CD4-positive, alpha-beta T cell (primary cell): Measurements from ENCODE around the gene CACNA1D. TPM values are rescaled to one million over a fixed set of nuclear protein-coding genes. Genes with fewer than 3 reads are reported as not detected.

Experiments
- ATAC-seq: fragments of 200-7000 bp; cut with Tn5 transposase; one replicate; pipeline ENCODE4 v1.10.0; 2022; ENCODE audit warnings: mild to moderate bottlenecking; ENCODE audit not compliant: poor library complexity
- CTCF ChIA-PET: fragments of 350-600 bp; sonication (Branson Sonifier 250); formaldehyde crosslinking; loops from one replicate; lab custom pipeline; 2021; ENCODE audit warnings: antibody characterized with exemption, inconsistent platforms; lab: Charles Lee
- POLR2A ChIA-PET: fragments of 350-600 bp; sonication (Branson Sonifier 250); formaldehyde crosslinking; loops from one replicate; lab custom pipeline; 2021; ENCODE audit warnings: antibody characterized with exemption, inconsistent platforms; lab: Charles Lee
- DNase-seq, 14 experiments: peaks; one replicate each; pipeline ENCODE4 v3.0.0-alpha.2; 2013 to 2020; ENCODE audit warnings: mixed read lengths in 2 of 14
- H3K27ac ChIP-seq, 2 donors: one replicate each; pipeline versions ENCODE4 v1.5.1 to v1.7.0; 2013; ENCODE audit warnings: low read length in 2 of 2, low read depth in 1 of 2, mild to moderate bottlenecking in 1 of 2
- H3K27me3 ChIP-seq, 2 experiments: 1 replicate in 1 of 2; 2 replicates in 1 of 2; pipeline versions ENCODE4 v1.6.1 to v1.7.0; 2013; ENCODE audit warnings: low read length in 2 of 2, control low read depth in 1 of 2, mild to moderate bottlenecking in 1 of 2, moderate library complexity in 1 of 2; ENCODE audit not compliant: insufficient read depth in 2 of 2, control insufficient read depth in 1 of 2
- H3K36me3 ChIP-seq: one replicate; pipeline ENCODE4 v1.6.1; 2013; ENCODE audit warnings: low read length, control low read depth; ENCODE audit not compliant: insufficient read depth
- H3K4me1 ChIP-seq: one replicate; pipeline ENCODE4 v1.6.1; 2013; ENCODE audit warnings: low read length, control low read depth; ENCODE audit not compliant: insufficient read depth
- H3K4me3 ChIP-seq: one replicate; pipeline ENCODE4 v1.5.1; 2013; ENCODE audit warnings: mild to moderate bottlenecking, low read length, moderate library complexity
- H3K9me3 ChIP-seq, 2 experiments: 1 replicate in 1 of 2; 2 replicates in 1 of 2; pipeline versions ENCODE4 v1.6.1 to v1.7.0; 2013; ENCODE audit warnings: low read length in 2 of 2, mild to moderate bottlenecking in 2 of 2, control low read depth in 1 of 2, moderate library complexity in 1 of 2; ENCODE audit not compliant: control insufficient read depth in 1 of 2, insufficient read depth in 1 of 2
- H3K27ac Mint-ChIP-seq: one replicate; pipeline ENCODE4 v1.8.0; 2020; ENCODE audit warnings: mixed read lengths
- H3K27me3 Mint-ChIP-seq: one replicate; pipeline ENCODE4 v1.8.0; 2021; ENCODE audit warnings: mixed read lengths
- H3K36me3 Mint-ChIP-seq: one replicate; pipeline ENCODE4 v1.8.0; 2021; ENCODE audit warnings: low read depth, mixed read lengths
- H3K4me1 Mint-ChIP-seq: one replicate; pipeline ENCODE4 v1.8.0; 2021; ENCODE audit warnings: low read depth, mixed read lengths
- H3K4me3 Mint-ChIP-seq: one replicate; pipeline ENCODE4 v1.8.0; 2020; ENCODE audit warnings: mild to moderate bottlenecking, mixed read lengths
- H3K9me3 Mint-ChIP-seq: one replicate; pipeline ENCODE4 v1.8.0; 2020; ENCODE audit warnings: mixed read lengths
- intact Hi-C, 2 experiments: fragments of 100-400 bp; cut with DNase I in 1 of 2; cut with micrococcal nuclease in 1 of 2; formaldehyde crosslinking; loops; one replicate each; pipeline versions ENCODE4 v1.15.1 to v1.9.0; 2023 to 2025; cut with DNase I, micrococcal nuclease
- total RNA-seq, 174 experiments: library from RNA in 2 of 174; stranded (reverse) in 2 of 174; gene quantifications; one replicate each; pipeline ENCODE4 v1.2.3 and lab custom pipeline; 2021 to 2026
- TF ChIP-seq, protein P1 (sequence below): fragments of 200-600 bp; IDR thresholded peaks from one replicate; pipeline ENCODE4 v1.8.0; 2022; ENCODE audit warnings: antibody characterized with exemption, mild to moderate bottlenecking

The CACNA1D gene
- total RNA-seq, 2 experiments from 2014 or later: not detected

DNA sequence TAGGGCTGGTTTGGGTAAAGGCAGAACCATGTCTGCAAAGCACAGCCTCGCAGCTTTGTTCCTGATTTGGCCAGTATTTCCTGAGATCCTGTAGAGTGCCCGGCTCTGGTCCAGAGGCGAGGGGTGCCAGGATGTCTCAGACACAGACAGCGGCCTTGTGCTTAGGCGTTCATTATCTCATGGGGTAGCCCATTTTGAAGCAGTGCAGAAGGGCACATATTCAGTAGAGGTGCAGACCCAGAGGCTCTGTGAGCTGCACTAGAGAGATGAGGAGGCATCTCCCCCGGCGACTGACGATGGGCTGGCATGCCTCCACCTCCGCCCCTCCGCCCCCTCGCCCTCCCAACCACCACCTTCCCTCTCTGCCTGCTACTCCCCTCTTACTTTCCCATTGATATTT lies 181.5 kb downstream of the CACNA1D start:
- Histone ChIP-seq H3K4me3 (no peak overlapping the region), H3K36me3 (no peaks in the 10 kb centered on the region), H3K9me3 (no peaks in the 10 kb centered on the region), H3K27me3 (peaks cover 2 to 7% of the 10 kb centered on the region in 2 experiments), H3K27ac (no peak overlapping the region), H3K4me1 (no peaks in the 10 kb centered on the region)
- TF ChIP-seq, protein P1, sequence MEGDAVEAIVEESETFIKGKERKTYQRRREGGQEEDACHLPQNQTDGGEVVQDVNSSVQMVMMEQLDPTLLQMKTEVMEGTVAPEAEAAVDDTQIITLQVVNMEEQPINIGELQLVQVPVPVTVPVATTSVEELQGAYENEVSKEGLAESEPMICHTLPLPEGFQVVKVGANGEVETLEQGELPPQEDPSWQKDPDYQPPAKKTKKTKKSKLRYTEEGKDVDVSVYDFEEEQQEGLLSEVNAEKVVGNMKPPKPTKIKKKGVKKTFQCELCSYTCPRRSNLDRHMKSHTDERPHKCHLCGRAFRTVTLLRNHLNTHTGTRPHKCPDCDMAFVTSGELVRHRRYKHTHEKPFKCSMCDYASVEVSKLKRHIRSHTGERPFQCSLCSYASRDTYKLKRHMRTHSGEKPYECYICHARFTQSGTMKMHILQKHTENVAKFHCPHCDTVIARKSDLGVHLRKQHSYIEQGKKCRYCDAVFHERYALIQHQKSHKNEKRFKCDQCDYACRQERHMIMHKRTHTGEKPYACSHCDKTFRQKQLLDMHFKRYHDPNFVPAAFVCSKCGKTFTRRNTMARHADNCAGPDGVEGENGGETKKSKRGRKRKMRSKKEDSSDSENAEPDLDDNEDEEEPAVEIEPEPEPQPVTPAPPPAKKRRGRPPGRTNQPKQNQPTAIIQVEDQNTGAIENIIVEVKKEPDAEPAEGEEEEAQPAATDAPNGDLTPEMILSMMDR: no peak
- DNase-seq: no peak
- ChIA-PET CTCF (no interaction called here), POLR2A (no interaction called here)
- H3K4me3 Mint-ChIP-seq: no peak overlapping the region
- ATAC-seq: no peak
- H3K4me1 Mint-ChIP-seq: no peaks in the 10 kb centered on the region
- intact Hi-C loops: loop anchor here in 1 of 2 experiments (10.0 kb wide), 1 partner anchor 249 kb away; no protein-coding TSS in a partner anchor
- H3K27me3 Mint-ChIP-seq: peaks cover 65% of the 10 kb centered on the region
- H3K9me3 Mint-ChIP-seq: no peaks in the 10 kb centered on the region
- no peaks in the 10 kb centered on the region for H3K36me3 Mint-ChIP-seq
- H3K27ac Mint-ChIP-seq: no peak overlapping the region

DNA sequence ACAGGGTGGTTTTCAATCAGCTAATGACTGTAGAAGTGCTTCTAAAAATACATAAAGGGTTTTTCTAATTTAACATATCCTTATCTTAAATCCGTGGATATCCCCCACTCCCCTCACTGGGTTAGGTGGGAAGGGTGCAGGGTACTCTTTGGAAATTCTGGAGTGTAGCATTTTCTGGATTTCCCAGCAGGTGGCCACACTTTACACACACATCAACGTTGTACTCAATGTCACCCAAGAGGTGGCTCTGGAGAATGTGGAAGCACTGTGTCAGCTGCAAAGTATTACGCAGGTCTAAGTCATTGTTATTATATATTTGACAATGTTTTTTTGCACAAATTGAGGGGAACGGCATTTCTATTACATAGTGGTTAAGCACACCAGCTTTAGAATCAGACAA lies 183.0 kb downstream of the CACNA1D start:
- H3K4me3 Mint-ChIP-seq: no peak overlapping the region
- no peak for DNase-seq
- no peaks in the 10 kb centered on the region for H3K4me1 Mint-ChIP-seq
- H3K36me3 Mint-ChIP-seq: no peaks in the 10 kb centered on the region
- no peak overlapping the region for H3K27ac Mint-ChIP-seq
- no peaks in the 10 kb centered on the region for H3K9me3 Mint-ChIP-seq
- no peak overlapping the region for H3K4me3 ChIP-seq
- H3K27me3 ChIP-seq: peaks cover 2 to 17% of the 10 kb centered on the region in 2 experiments
- intact Hi-C loops: loop anchor here in 1 of 2 experiments (10.0 kb wide), 1 partner anchor 247 kb away; no protein-coding TSS in a partner anchor
- CTCF ChIA-PET: no interaction called here
- no peaks in the 10 kb centered on the region for H3K9me3 ChIP-seq
- ATAC-seq: no peak
- POLR2A ChIA-PET: no interaction called here
- H3K27me3 Mint-ChIP-seq: peaks cover 68% of the 10 kb centered on the region
- H3K4me1 ChIP-seq: no peaks in the 10 kb centered on the region
- TF ChIP-seq, protein P1: no peak
- H3K27ac ChIP-seq: no peak overlapping the region
- no peaks in the 10 kb centered on the region for H3K36me3 ChIP-seq

GRCh38 chr3:53680028-53680427 lies 185.6 kb downstream of the CACNA1D start:
- Histone ChIP-seq H3K27me3 (peaks cover under 1 to 17% of the 10 kb centered on the region in 2 experiments), H3K4me3 (no peak overlapping the region), H3K27ac (no peak overlapping the region), H3K9me3 (no peaks in the 10 kb centered on the region), H3K4me1 (no peaks in the 10 kb centered on the region), H3K36me3 (no peaks in the 10 kb centered on the region)
- CTCF ChIA-PET: no interaction called here
- peaks cover 69% of the 10 kb centered on the region for H3K27me3 Mint-ChIP-seq
- H3K4me3 Mint-ChIP-seq: no peak overlapping the region
- intact Hi-C loops: no loop called here
- DNase-seq (no peak), ATAC-seq (no peak)
- no peaks in the 10 kb centered on the region for H3K9me3 Mint-ChIP-seq
- H3K27ac Mint-ChIP-seq: no peak overlapping the region
- H3K4me1 Mint-ChIP-seq: no peaks in the 10 kb centered on the region
- TF ChIP-seq, protein P1: no peak
- no peaks in the 10 kb centered on the region for H3K36me3 Mint-ChIP-seq
- POLR2A ChIA-PET: no interaction called here
